Endothelial cell of umbilical vein (primary cell): ENCODE measurements around the gene B3GALT5. TPM values are rescaled to one million over a fixed set of nuclear protein-coding genes. Genes with fewer than 3 reads are reported as not detected.
"Not testable (repeated sequence)": the region's sequence is repeated elsewhere in the genome, so short reads cannot be mapped to it uniquely, and the experiment has no call there.

Experiments
- BruUV-seq: library from RNA; stranded (reverse); fragments of 400-500 nt; replicated peaks from 2 replicates; lab custom pipeline; 2021; lab: Mats Ljungman, UMichigan
- CTCF ChIA-PET: fragments of 300-600, 350-600 bp; sonication (Branson Sonifier 250); formaldehyde crosslinking; loops from one replicate; lab custom pipeline; 2021; ENCODE audit warnings: antibody characterized with exemption, inconsistent platforms; lab: Charles Lee
- POLR2A ChIA-PET: fragments of 300-600, 350-600 bp; sonication (Branson Sonifier 250); formaldehyde crosslinking; loops from one replicate; lab custom pipeline; 2021; ENCODE audit warnings: antibody characterized with exemption, inconsistent platforms; lab: Charles Lee
- DNase-seq: peaks from one replicate; pipeline ENCODE4 v3.0.0-alpha.2; 2011; ENCODE audit warnings: low read depth, low spot score
- FAIRE-seq: peaks from 2 replicates; lab custom pipeline; 2011; peaks lifted over from hg19 to GRCh38; lab: Jason Lieb, UNC
- H2AFZ ChIP-seq: 2 replicates; pipeline ENCODE4 v1.6.0; 2012; ENCODE audit warnings: low read depth, low read length, control low read depth, inconsistent platforms
- H3K27ac ChIP-seq: 2 replicates; pipeline ENCODE4 v1.5.1; 2011; ENCODE audit warnings: low read depth, mild to moderate bottlenecking, control low read depth, low read length, moderate library complexity; ENCODE audit not compliant: insufficient read depth
- H3K27me3 ChIP-seq, 2 experiments: 2 replicates each; pipeline versions ENCODE4 v1.6.0 to v1.6.1; 2011; ENCODE audit warnings: low read length in 2 of 2, mixed read lengths in 1 of 2; ENCODE audit not compliant: control insufficient read depth in 2 of 2, insufficient read depth in 2 of 2
- H3K36me3 ChIP-seq, 2 experiments: 2 replicates in 1 of 2; 3 replicates in 1 of 2; pipeline ENCODE4 v1.5.1; 2011; ENCODE audit warnings: low read length in 2 of 2, mild to moderate bottlenecking in 1 of 2, moderate library complexity in 1 of 2; ENCODE audit not compliant: control insufficient read depth in 2 of 2, insufficient read depth in 2 of 2; ENCODE audit errors: extremely low read depth in 1 of 2
- H3K4me1 ChIP-seq: 3 replicates; pipeline ENCODE4 v1.5.1; 2011; ENCODE audit warnings: mild to moderate bottlenecking, low read length; ENCODE audit not compliant: control insufficient read depth, insufficient read depth; ENCODE audit errors: extremely low read depth
- H3K4me2 ChIP-seq: 2 replicates; pipeline ENCODE4 v1.6.1; 2011; ENCODE audit warnings: low read length, control low read depth, mixed read lengths; ENCODE audit not compliant: insufficient read depth
- H3K4me3 ChIP-seq, 3 experiments: fragments of 200-600 bp in 1 of 3; sonication (generic), shearing (Covaris generic) in 1 of 3; replicated peaks in 1 of 3; 2 replicates each; pipeline ENCODE4 v1.5.1; 2011 to 2016; ENCODE audit warnings: control low read depth in 3 of 3, low read length in 3 of 3, mild to moderate bottlenecking in 2 of 3, inconsistent platforms in 1 of 3, low read depth in 1 of 3, moderate library complexity in 1 of 3; ENCODE audit not compliant: insufficient read depth in 1 of 3
- H3K79me2 ChIP-seq: 2 replicates; pipeline ENCODE4 v1.6.0; 2012; ENCODE audit warnings: low read length, inconsistent platforms; ENCODE audit not compliant: control insufficient read depth, insufficient read depth
- H3K9ac ChIP-seq: replicated peaks from 2 replicates; pipeline ENCODE3; 2011; ENCODE audit warnings: low read length, control low read depth; ENCODE audit not compliant: insufficient read depth; ENCODE audit errors: extremely low read depth
- H3K9me1 ChIP-seq: replicated peaks from 3 replicates; pipeline ENCODE4 v1.6.0; 2011; ENCODE audit warnings: mild to moderate bottlenecking, low read length; ENCODE audit not compliant: control insufficient read depth, insufficient read depth; ENCODE audit errors: extremely low read depth
- H3K9me3 ChIP-seq: replicated peaks from 2 replicates; pipeline ENCODE4 v1.5.1; 2012; ENCODE audit warnings: low read length, inconsistent platforms; ENCODE audit not compliant: control insufficient read depth, insufficient read depth
- H4K20me1 ChIP-seq: replicated peaks from 2 replicates; pipeline ENCODE3; 2011; ENCODE audit warnings: mild to moderate bottlenecking, low read length; ENCODE audit not compliant: control insufficient read depth, insufficient read depth; ENCODE audit errors: extremely low read depth
- CTCF ChIP-seq, 2 donors: IDR thresholded peaks; 1 replicate in 1 of 2; 2 replicates in 1 of 2; pipeline ENCODE4 v1.5.1; 2011; ENCODE audit warnings: low read length in 2 of 2, mild to moderate bottlenecking in 2 of 2, moderate library complexity in 2 of 2, control low read depth in 1 of 2, inconsistent platforms in 1 of 2, low read depth in 1 of 2; ENCODE audit not compliant: insufficient read depth in 1 of 2; ENCODE audit errors: extremely low read depth in 1 of 2
- EZH2 ChIP-seq: IDR thresholded peaks from 2 replicates; pipeline ENCODE4 v1.6.1; 2012; ENCODE audit warnings: borderline replicate concordance, low read depth, mild to moderate bottlenecking, moderate library complexity, low read length, inconsistent platforms; ENCODE audit not compliant: severe bottlenecking
- GATA2 ChIP-seq: IDR thresholded peaks from 2 replicates; pipeline ENCODE4 v1.7.0; 2011; ENCODE audit warnings: low read depth, mild to moderate bottlenecking, moderate library complexity, mixed read lengths, low read length; ENCODE audit not compliant: insufficient read length, insufficient read depth
- JUN ChIP-seq: IDR thresholded peaks from 2 replicates; pipeline ENCODE4 v1.6.1; 2011; ENCODE audit warnings: borderline replicate concordance, low read depth; ENCODE audit not compliant: insufficient read length, insufficient read depth
- MAX ChIP-seq: IDR thresholded peaks from 2 replicates; pipeline ENCODE4 v1.6.1; 2011; ENCODE audit not compliant: insufficient read depth, insufficient read length
- MYC ChIP-seq: IDR thresholded peaks from one replicate; pipeline ENCODE4 v1.6.1; 2011; ENCODE audit warnings: mild to moderate bottlenecking, low read depth, low read length
- POLR2AphosphoS5 ChIP-seq: IDR thresholded peaks from 2 replicates; pipeline ENCODE4 v1.6.1; 2012; ENCODE audit warnings: low read depth, mild to moderate bottlenecking, control low read depth, low read length, moderate library complexity; ENCODE audit not compliant: insufficient read depth
- dilution Hi-C: fragments of 300-500 bp; cut with MboI; formaldehyde crosslinking; loops from one replicate; pipeline ENCODE4 v1.15.0; 2019; ENCODE audit warnings: low sequenced_read_pairs; ENCODE audit not compliant: extremely low pct_ligation_motif_present
- intact Hi-C: fragments of 100-400 bp; cut with micrococcal nuclease; formaldehyde crosslinking; loops from one replicate; pipeline ENCODE4 v1.10.0; 2022
- polyA plus RNA-seq, 4 experiments: library from polyadenylated mRNA; depleted of rRNA in 3 of 4; stranded (reverse) in 3 of 4; unstranded in 1 of 4; fragments of >200 nt; gene quantifications; 2 replicates each; pipeline versions ENCODE4 v1.2.1 to v1.2.3, GENCODE V29; 2011 to 2012; ENCODE audit warnings: missing spikeins in 1 of 4
- total RNA-seq: library from RNA; stranded (reverse); gene quantifications from 2 replicates; pipeline ENCODE4 v1.2.3, GENCODE V29; 2021

B3GALT5 gene
- total and polyA plus RNA-seq, 2 donors (not counting 3 experiments of a cell fraction or from before 2014, with no cell fraction given): 0.04 TPM; not detected in 1

- CTCF ChIA-PET: no interaction called here
- no peak overlapping the region for H3K4me3 ChIP-seq
- H3K27me3 ChIP-seq: no peaks in the 10 kb centered on the region
- dilution Hi-C loops (no loop called here), intact Hi-C loops (no loop called here)
- no peak overlapping the region for H2AFZ ChIP-seq
- BruUV-seq: no TSS peak
- FAIRE-seq: no peak
- H3K36me3 ChIP-seq: no peaks in the 10 kb centered on the region
- no peaks in the 10 kb centered on the region for H3K9me3 ChIP-seq
- no peak for DNase-seq
- no peaks in the 10 kb centered on the region for H3K4me1 ChIP-seq
- no peaks in the 10 kb centered on the region for H4K20me1 ChIP-seq
- no peaks in the 10 kb centered on the region for H3K79me2 ChIP-seq
- H3K27ac ChIP-seq: no peak overlapping the region
- no peak overlapping the region for H3K4me2 ChIP-seq
- H3K9ac ChIP-seq: no peak overlapping the region
- no peak for TF ChIP-seq JUN
- TF ChIP-seq MAX: no peak
- TF ChIP-seq POLR2AphosphoS5: no peak
- TF ChIP-seq CTCF (IDR thresholded peaks at IDR 0.05; ENCODE audit: extremely low read depth in 1 of 2, insufficient read depth in 1 of 2, low read depth in 1 of 2, low read length in 2 of 2): no peak
- no peak for TF ChIP-seq GATA2
- no peak for TF ChIP-seq EZH2
- TF ChIP-seq MYC: no peak
- POLR2A ChIA-PET: no interaction called here
- H3K9me1 ChIP-seq: no peaks in the 10 kb centered on the region
Observed at GRCh38 chr21:39582749-39583148, 30.0 kb upstream of the B3GALT5 start.

- intact Hi-C loops, H3K4me1 ChIP-seq, H3K9me1 ChIP-seq, H3K4me2 ChIP-seq, H3K9ac ChIP-seq, H4K20me1 ChIP-seq, H3K79me2 ChIP-seq, FAIRE-seq, H3K4me3 ChIP-seq, POLR2A ChIA-PET, H3K27ac ChIP-seq, H3K9me3 ChIP-seq, H3K36me3 ChIP-seq, DNase-seq, H3K27me3 ChIP-seq, dilution Hi-C loops, H2AFZ ChIP-seq, CTCF ChIA-PET, BruUV-seq: not testable (repeated sequence)
Observed at GRCh38 chr21:39583586-39583985, 29.2 kb upstream of the B3GALT5 start.
